ENCODE data around the gene R3HDM2.

R3HDM2 gene

GRCh38 chr12:57266681-57267080 is 164.2 kb downstream of the R3HDM2 start:
- DNase-seq (ENCODE audit: low spot score) = no peak

GRCh38 chr12:57263096-57263495 is 167.7 kb downstream of the R3HDM2 start:
- no peak for DNase-seq (ENCODE audit: low spot score)

GRCh38 chr12:57262126-57262822 is 168.6 kb downstream of the R3HDM2 start:
- no peak for DNase-seq (ENCODE audit: low spot score)

GRCh38 chr12:57261428-57261865 is 169.4 kb downstream of the R3HDM2 start:
- DNase-seq (ENCODE audit: low spot score) = no peak

- DNase-seq (ENCODE audit: low spot score) = no peak
Measured at GRCh38 chr12:57260366-57260765, 170.5 kb downstream of the R3HDM2 start.

GRCh38 chr12:57258977-57259970 is 171.6 kb downstream of the R3HDM2 start:
- DNase-seq (ENCODE audit: low spot score) = no peak

GRCh38 chr12:57255916-57256315 is 174.9 kb downstream of the R3HDM2 start:
- no peak for DNase-seq (ENCODE audit: low spot score)

GRCh38 chr12:57254506-57255280 is 176.2 kb downstream of the R3HDM2 start:
- DNase-seq (ENCODE audit: low spot score) = no peak

- DNase-seq (ENCODE audit: low spot score) = no peak
Measured at GRCh38 chr12:57250956-57251355, 179.9 kb downstream of the R3HDM2 start, which contains the start of gene STAC3. Gene STAC3 (minus strand): TSS chr12:57251187. CDS start chr12:57249636, 1,551 bp downstream.

GRCh38 chr12:57250541-57250940 is 180.3 kb downstream of the R3HDM2 start:
- DNase-seq (ENCODE audit: low spot score) = no peak

GRCh38 chr12:57248934-57249742 is 181.7 kb downstream of the R3HDM2 start:
- DNase-seq (ENCODE audit: low spot score) = no peak

GRCh38 chr12:57247041-57247440 is 183.8 kb downstream of the R3HDM2 start:
- no peak for DNase-seq (ENCODE audit: low spot score)

- DNase-seq (ENCODE audit: low spot score) = no peak
Measured at GRCh38 chr12:57244312-57244696, 186.5 kb downstream of the R3HDM2 start.

GRCh38 chr12:57243521-57244311 is 187.1 kb downstream of the R3HDM2 start:
- peak; percentile 87 for DNase-seq (ENCODE audit: low spot score)

GRCh38 chr12:57242691-57243454 is 188.0 kb downstream of the R3HDM2 start:
- DNase-seq (ENCODE audit: low spot score) = peak; percentile 83

GRCh38 chr12:57242329-57242690 is 188.5 kb downstream of the R3HDM2 start:
- no peak for DNase-seq (ENCODE audit: low spot score)

GRCh38 chr12:57241402-57242310 is 189.2 kb downstream of the R3HDM2 start:
- DNase-seq (ENCODE audit: low spot score) = no peak

- DNase-seq (ENCODE audit: low spot score) = peak; percentile 78
Measured at GRCh38 chr12:57240926-57241401, 189.9 kb downstream of the R3HDM2 start.

Data from HuH-7.5 (cell line).